ENCODE measurements around the gene WDR5. TPM values are rescaled to one million over a fixed set of nuclear protein-coding genes. Genes with fewer than 3 reads are reported as not detected.

The WDR5 gene
- total RNA-seq, 1 experiment from 2014 or later, result 51.7 TPM

- Mint-ChIP-seq H3K9me3 (ENCODE audit: unreplicated experiment) (no peaks in the 10 kb centered on the region), H3K4me3 (ENCODE audit: unreplicated experiment) (no peak overlapping the region), H3K27me3 (ENCODE audit: insufficient read depth, unreplicated experiment) (no peaks in the 10 kb centered on the region), H3K4me1 (ENCODE audit: low read depth, unreplicated experiment) (peaks cover 12% of the 10 kb centered on the region), H3K36me3 (ENCODE audit: insufficient read depth, unreplicated experiment) (no peaks in the 10 kb centered on the region), H3K27ac (ENCODE audit: unreplicated experiment) (no peak overlapping the region)
- peaks cover 10% of the 10 kb centered on the region for H3K4me1 ChIP-seq
- H3K4me3 ChIP-seq (ENCODE audit: low read depth, low read length), result no peak overlapping the region
- ChIA-PET POLR2A (no interaction called here), CTCF (no interaction called here)
- no peaks in the 10 kb centered on the region for H3K27me3 ChIP-seq (replicated peaks; ENCODE audit: control insufficient read depth, insufficient read depth, low read length)
- no peak for TF ChIP-seq CTCF (IDR thresholded peaks at IDR 0.05; ENCODE audit: insufficient read depth in 1 of 2, low read depth in 1 of 2, low read length in 1 of 2, severe bottlenecking in 1 of 2, unreplicated experiment in 1 of 2)
- H3K9me3 ChIP-seq, result no peaks in the 10 kb centered on the region
- DNase-seq, result no peak
- no TSS peak for BruUV-seq (replicated peaks)
- intact Hi-C loops (cut with micrococcal nuclease; ENCODE audit: unreplicated experiment), result no loop called here
- no peaks in the 10 kb centered on the region for H3K36me3 ChIP-seq (ENCODE audit: control insufficient read depth, insufficient read depth, low read length)
Observed at GRCh38 chr9:134206311-134207300, 70.7 kb downstream of the WDR5 start.

- no TSS peak for BruUV-seq (replicated peaks)
- CTCF ChIA-PET, result no interaction called here
Observed at GRCh38 chr9:134208310-134208841, 72.5 kb downstream of the WDR5 start.

More at GRCh38 chr9:134208310-134208841, 72.5 kb downstream of the WDR5 start:
- no peaks in the 10 kb centered on the region for H3K36me3 ChIP-seq (ENCODE audit: control insufficient read depth, insufficient read depth, low read length)
- Mint-ChIP-seq H3K4me1 (ENCODE audit: low read depth, unreplicated experiment) (peaks cover 12% of the 10 kb centered on the region), H3K27me3 (ENCODE audit: insufficient read depth, unreplicated experiment) (no peaks in the 10 kb centered on the region), H3K27ac (ENCODE audit: unreplicated experiment) (no peak overlapping the region), H3K9me3 (ENCODE audit: unreplicated experiment) (no peaks in the 10 kb centered on the region), H3K36me3 (ENCODE audit: insufficient read depth, unreplicated experiment) (no peaks in the 10 kb centered on the region), H3K4me3 (ENCODE audit: unreplicated experiment) (no peak overlapping the region)
- H3K4me3 ChIP-seq (ENCODE audit: low read depth, low read length), result no peak overlapping the region
- peaks cover 10% of the 10 kb centered on the region for H3K4me1 ChIP-seq
- no peaks in the 10 kb centered on the region for H3K27me3 ChIP-seq (replicated peaks; ENCODE audit: control insufficient read depth, insufficient read depth, low read length)
- H3K9me3 ChIP-seq, result peaks cover 4% of the 10 kb centered on the region; the same call in 1 of the 2 replicates
- no peak for TF ChIP-seq CTCF (IDR thresholded peaks at IDR 0.05; ENCODE audit: insufficient read depth in 1 of 2, low read depth in 1 of 2, low read length in 1 of 2, severe bottlenecking in 1 of 2, unreplicated experiment in 1 of 2)
- intact Hi-C loops (cut with micrococcal nuclease; ENCODE audit: unreplicated experiment), result no loop called here
- POLR2A ChIA-PET, result no interaction called here
- no peak for DNase-seq

Measured in Caco-2 (cell line).